ENCODE data around the gene TMEM163.
A peak's percentile ranks its signal among the peaks of the same experiment; 100 is the strongest.

TMEM163 gene

DNA sequence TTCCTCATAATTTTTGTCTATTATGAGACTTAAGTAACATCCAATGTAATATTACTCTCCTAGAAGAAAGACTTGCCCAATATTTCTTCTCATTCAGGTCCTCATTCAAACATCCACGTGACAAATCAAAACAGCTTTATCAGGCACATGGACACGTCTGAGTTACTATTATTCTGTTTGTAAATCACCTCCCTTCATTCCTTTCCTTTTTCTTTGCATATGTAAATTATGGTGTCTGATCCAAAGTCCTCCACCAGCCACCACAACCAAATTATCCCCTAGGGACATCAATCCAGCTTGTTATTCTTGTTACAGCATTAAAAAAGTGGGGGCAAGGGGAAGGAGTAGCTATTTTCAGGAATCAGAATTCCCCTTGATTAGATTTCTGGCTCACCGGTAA lies 7.1 kb downstream of the TMEM163 start:
- TF ChIP-seq, protein P1, sequence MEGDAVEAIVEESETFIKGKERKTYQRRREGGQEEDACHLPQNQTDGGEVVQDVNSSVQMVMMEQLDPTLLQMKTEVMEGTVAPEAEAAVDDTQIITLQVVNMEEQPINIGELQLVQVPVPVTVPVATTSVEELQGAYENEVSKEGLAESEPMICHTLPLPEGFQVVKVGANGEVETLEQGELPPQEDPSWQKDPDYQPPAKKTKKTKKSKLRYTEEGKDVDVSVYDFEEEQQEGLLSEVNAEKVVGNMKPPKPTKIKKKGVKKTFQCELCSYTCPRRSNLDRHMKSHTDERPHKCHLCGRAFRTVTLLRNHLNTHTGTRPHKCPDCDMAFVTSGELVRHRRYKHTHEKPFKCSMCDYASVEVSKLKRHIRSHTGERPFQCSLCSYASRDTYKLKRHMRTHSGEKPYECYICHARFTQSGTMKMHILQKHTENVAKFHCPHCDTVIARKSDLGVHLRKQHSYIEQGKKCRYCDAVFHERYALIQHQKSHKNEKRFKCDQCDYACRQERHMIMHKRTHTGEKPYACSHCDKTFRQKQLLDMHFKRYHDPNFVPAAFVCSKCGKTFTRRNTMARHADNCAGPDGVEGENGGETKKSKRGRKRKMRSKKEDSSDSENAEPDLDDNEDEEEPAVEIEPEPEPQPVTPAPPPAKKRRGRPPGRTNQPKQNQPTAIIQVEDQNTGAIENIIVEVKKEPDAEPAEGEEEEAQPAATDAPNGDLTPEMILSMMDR (IDR thresholded peaks at IDR 0.05; ENCODE audit: low read depth, low read length, missing control alignments), result no peak
- Histone ChIP-seq H3K27ac (no peak overlapping the region), H3K4me3 (ENCODE audit: low read depth, low read length) (no peak overlapping the region), H3K36me3 (replicated peaks) (no peaks in the 10 kb centered on the region), H3K27me3 (replicated peaks) (peaks cover 10% of the 10 kb centered on the region)
- DNase-seq, result no peak
- in situ Hi-C loops (cut with HindIII; ENCODE audit: low pct_ligation_motif_present, low sequenced_read_pairs), result no loop called here

- no peak for DNase-seq
- Histone ChIP-seq H3K27ac (no peak overlapping the region), H3K36me3 (replicated peaks) (no peaks in the 10 kb centered on the region), H3K27me3 (replicated peaks) (no peaks in the 10 kb centered on the region), H3K4me3 (ENCODE audit: low read depth, low read length) (no peak overlapping the region)
- in situ Hi-C loops (cut with HindIII; ENCODE audit: low pct_ligation_motif_present, low sequenced_read_pairs), result no loop called here
- TF ChIP-seq, protein P1 (IDR thresholded peaks at IDR 0.05; ENCODE audit: low read depth, low read length, missing control alignments), result no peak
Observed at GRCh38 chr2:134707330-134707676, 11.5 kb downstream of the TMEM163 start.

DNA sequence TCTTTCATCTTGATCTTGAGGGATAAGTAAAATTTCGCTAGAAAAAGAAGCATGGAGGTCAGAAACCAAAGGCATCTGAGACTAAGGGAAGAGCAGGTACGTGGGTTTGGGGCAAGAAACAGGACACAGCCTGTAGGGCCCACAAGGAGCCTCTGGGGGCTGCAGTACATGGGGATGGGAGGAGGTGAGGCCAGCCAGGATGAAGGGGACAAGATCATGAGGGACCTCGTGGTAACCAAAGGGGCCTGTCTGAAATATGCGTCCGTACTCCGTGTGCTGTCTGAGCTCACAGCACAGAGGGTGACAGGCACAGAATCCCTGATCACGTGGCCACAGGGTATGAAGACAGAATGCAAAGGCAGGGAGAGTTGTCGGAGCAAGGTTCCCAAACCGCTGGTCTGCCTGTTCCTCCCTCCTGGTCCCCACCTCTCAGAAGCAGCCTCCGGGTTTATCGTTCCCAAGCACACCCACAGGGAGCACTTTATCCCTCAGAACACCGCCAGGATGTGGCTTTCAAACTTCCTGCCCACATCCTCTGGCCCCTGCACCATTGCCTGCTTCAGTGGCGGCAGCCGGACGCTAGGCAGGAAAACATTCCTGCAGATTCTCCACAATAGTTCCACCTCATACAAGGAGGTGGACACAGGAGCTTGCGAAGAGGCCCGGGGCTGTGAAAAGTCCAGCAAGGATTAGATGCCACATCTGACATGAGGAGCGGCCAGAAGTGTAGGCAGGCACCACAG lies 12.0 kb downstream of the TMEM163 start:
- in situ Hi-C loops (cut with HindIII; ENCODE audit: low pct_ligation_motif_present, low sequenced_read_pairs), result no loop called here
- H3K27me3 ChIP-seq (replicated peaks), result no peaks in the 10 kb centered on the region
- no peaks in the 10 kb centered on the region for H3K36me3 ChIP-seq (replicated peaks)
- no peak overlapping the region for H3K4me3 ChIP-seq (ENCODE audit: low read depth, low read length)
- TF ChIP-seq, protein P1 (IDR thresholded peaks at IDR 0.05; ENCODE audit: low read depth, low read length, missing control alignments), result peak; percentile 28
- DNase-seq, result no peak
- H3K27ac ChIP-seq, result no peak overlapping the region

DNA sequence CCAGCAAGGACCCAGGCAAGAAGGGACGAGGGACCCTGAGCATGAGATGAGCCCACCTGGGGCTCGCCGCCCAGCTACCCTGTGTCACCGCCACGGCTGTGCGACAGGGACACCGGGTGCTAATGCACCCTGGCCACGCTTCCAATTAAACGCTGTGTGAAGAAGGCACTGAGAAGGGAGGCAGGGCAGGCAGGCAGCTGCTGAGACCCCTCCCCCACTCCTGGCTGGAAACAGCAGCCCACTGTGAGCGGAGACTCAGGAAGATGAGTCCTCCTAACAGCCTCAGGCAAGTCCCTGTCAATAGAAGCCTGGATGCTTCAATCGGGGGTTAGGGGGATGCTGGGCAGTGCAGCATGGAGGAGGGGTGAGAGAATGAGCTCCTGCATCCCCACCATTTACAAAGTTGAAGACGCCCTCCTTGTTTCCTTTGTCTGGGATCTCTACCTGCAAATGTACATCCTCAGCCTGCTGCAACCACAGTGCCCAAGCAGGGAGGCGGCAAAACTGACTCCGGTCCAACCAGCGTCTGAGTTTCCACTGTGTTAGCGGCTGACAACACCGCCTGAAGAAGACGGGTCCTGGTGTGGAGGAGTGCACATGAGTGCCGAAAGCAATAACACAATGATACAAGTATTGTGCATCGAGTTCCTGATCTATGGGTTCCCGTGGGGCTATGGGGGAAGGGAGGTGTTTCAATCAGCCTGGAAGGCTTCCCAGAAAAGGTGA lies 12.8 kb downstream of the TMEM163 start:
- TF ChIP-seq, protein P1 (IDR thresholded peaks at IDR 0.05; ENCODE audit: low read depth, low read length, missing control alignments), result no peak
- in situ Hi-C loops (cut with HindIII; ENCODE audit: low pct_ligation_motif_present, low sequenced_read_pairs), result no loop called here

GRCh38 chr2:134704173-134704572 lies 14.6 kb downstream of the TMEM163 start:
- H3K36me3 ChIP-seq (replicated peaks), result no peaks in the 10 kb centered on the region
- H3K27ac ChIP-seq, result no peak overlapping the region
- no peak for DNase-seq
- no peak overlapping the region for H3K4me3 ChIP-seq (ENCODE audit: low read depth, low read length)
- no peaks in the 10 kb centered on the region for H3K27me3 ChIP-seq (replicated peaks)
- TF ChIP-seq, protein P1 (IDR thresholded peaks at IDR 0.05; ENCODE audit: low read depth, low read length, missing control alignments), result no peak
- in situ Hi-C loops (cut with HindIII; ENCODE audit: low pct_ligation_motif_present, low sequenced_read_pairs), result no loop called here

More for the DNA sequence above, 12.8 kb downstream of the TMEM163 start:
- no peak for DNase-seq
- no peak overlapping the region for H3K27ac ChIP-seq
- no peaks in the 10 kb centered on the region for H3K27me3 ChIP-seq (replicated peaks)
- H3K36me3 ChIP-seq (replicated peaks), result no peaks in the 10 kb centered on the region
- no peak overlapping the region for H3K4me3 ChIP-seq (ENCODE audit: low read depth, low read length)

All from brain microvascular endothelial cell (primary cell).